NCI-H128 (cell line): ENCODE data around the gene CD8B.

Experiments used
- DNase-seq: peaks from one replicate; lab custom pipeline; 2025; ENCODE audit not compliant: unreplicated experiment; lab: John Stamatoyannopoulos, UW

The CD8B gene

GRCh38 chr2:86775338-86775737, 86.3 kb downstream of the CD8B start:
- no peak for DNase-seq

GRCh38 chr2:86774862-86775261, 86.8 kb downstream of the CD8B start:
- DNase-seq: no peak

GRCh38 chr2:86772611-86773010, 89.1 kb downstream of the CD8B start:
- DNase-seq: no peak

GRCh38 chr2:86770816-86771301, 90.8 kb downstream of the CD8B start:
- DNase-seq: no peak

- DNase-seq: no peak
Measured at GRCh38 chr2:86769838-86770237, 91.8 kb downstream of the CD8B start.

GRCh38 chr2:86768189-86768949, 93.3 kb downstream of the CD8B start:
- no peak for DNase-seq
